ENCODE measurements around the gene VPS8. TPM values are rescaled to one million over a fixed set of nuclear protein-coding genes. Genes with fewer than 3 reads are reported as not detected.

The VPS8 gene
- total and polyA plus RNA-seq, 3 experiments from 2014 or later: 19.6 to 30.2 (median 22.3) TPM

- Histone ChIP-seq H3K36me3 (ENCODE audit: insufficient read depth, low read length) (no peaks in the 10 kb centered on the region), H3K27me3 (ENCODE audit: insufficient read depth, low read length, poor library complexity, severe bottlenecking) (no peaks in the 10 kb centered on the region), H3K27ac (ENCODE audit: low read depth, low read length) (no peak overlapping the region), H3K4me3 (ENCODE audit: low read length) (no peak overlapping the region), H3K4me1 (ENCODE audit: insufficient read depth, low read length) (no peaks in the 10 kb centered on the region), H3K9me3 (ENCODE audit: low read length) (no peaks in the 10 kb centered on the region)
- Mint-ChIP-seq H3K36me3 (peaks cover 0 to 3% (median 0%) of the 10 kb centered on the region in 3 donors), H3K27me3 (peaks cover 21 to 44% of the 10 kb centered on the region in 2 donors), H3K9me3 (peaks cover 0 to 3% (median 0%) of the 10 kb centered on the region in 5 donors), H3K4me3 (no peak overlapping the region), H3K4me1 (peaks cover 0 to 10% (median 7%) of the 10 kb centered on the region in 3 donors), H3K27ac (no peak overlapping the region)
- POLR2A ChIA-PET: no interaction called here
- no peak for DNase-seq
- CTCF ChIA-PET: interaction anchor here (0.6 to 1.5 kb wide), 3 partner anchors 10 to 36 kb away, joined by 3 to 5 read pairs (median 3); partner anchors contain the start of gene VPS8
Measured at GRCh38 chr3:184800349-184800930, 11.5 kb upstream of the VPS8 start.

GRCh38 chr3:184801241-184801785 is 10.7 kb upstream of the VPS8 start:
- peaks cover 0 to 3% (median 0%) of the 10 kb centered on the region in 5 donors for H3K9me3 Mint-ChIP-seq
- H3K4me1 Mint-ChIP-seq: peaks cover 0 to 7% (median 7%) of the 10 kb centered on the region in 3 donors
- H3K4me1 ChIP-seq (ENCODE audit: insufficient read depth, low read length): no peaks in the 10 kb centered on the region
- ChIA-PET CTCF (interaction anchor here (1.5 to 3.6 kb wide), 2 partner anchors 11 to 12 kb away, joined by 5 to 9 read pairs; partner anchors contain the start of gene VPS8), POLR2A (no interaction called here)
- H3K36me3 ChIP-seq (ENCODE audit: insufficient read depth, low read length): no peaks in the 10 kb centered on the region
- no peak overlapping the region for H3K27ac ChIP-seq (ENCODE audit: low read depth, low read length)
- no peaks in the 10 kb centered on the region for H3K27me3 ChIP-seq (ENCODE audit: insufficient read depth, low read length, poor library complexity, severe bottlenecking)
- H3K4me3 Mint-ChIP-seq: no peak overlapping the region
- H3K4me3 ChIP-seq (ENCODE audit: low read length): no peak overlapping the region
- DNase-seq: no peak
- no peaks in the 10 kb centered on the region for H3K9me3 ChIP-seq (ENCODE audit: low read length)
- peaks cover 0 to 3% (median 0%) of the 10 kb centered on the region in 3 donors for H3K36me3 Mint-ChIP-seq
- H3K27me3 Mint-ChIP-seq: peaks cover 21 to 44% of the 10 kb centered on the region in 2 donors
- no peak overlapping the region for H3K27ac Mint-ChIP-seq

GRCh38 chr3:184802150-184802549 is 9.8 kb upstream of the VPS8 start:
- CTCF ChIA-PET: interaction anchor here (1.3 to 3.6 kb wide), 3 partner anchors 10 to 11 kb away, joined by 5 to 9 read pairs (median 5); partner anchors contain the start of gene VPS8
- POLR2A ChIA-PET: no interaction called here
- no peak overlapping the region for H3K4me3 Mint-ChIP-seq
- Histone ChIP-seq H3K4me3 (ENCODE audit: low read length) (no peak overlapping the region), H3K9me3 (ENCODE audit: low read length) (no peaks in the 10 kb centered on the region), H3K36me3 (ENCODE audit: insufficient read depth, low read length) (no peaks in the 10 kb centered on the region), H3K27ac (ENCODE audit: low read depth, low read length) (no peak overlapping the region), H3K4me1 (ENCODE audit: insufficient read depth, low read length) (no peaks in the 10 kb centered on the region), H3K27me3 (ENCODE audit: insufficient read depth, low read length, poor library complexity, severe bottlenecking) (no peaks in the 10 kb centered on the region)
- peaks cover 0 to 3% (median 0%) of the 10 kb centered on the region in 5 donors for H3K9me3 Mint-ChIP-seq
- DNase-seq: no peak
- H3K27me3 Mint-ChIP-seq: peaks cover 21 to 37% of the 10 kb centered on the region in 2 donors
- H3K4me1 Mint-ChIP-seq: no peaks in the 10 kb centered on the region
- H3K27ac Mint-ChIP-seq: no peak overlapping the region
- H3K36me3 Mint-ChIP-seq: peaks cover 0 to 3% (median 0%) of the 10 kb centered on the region in 3 donors

GRCh38 chr3:184804801-184805200 is 7.2 kb upstream of the VPS8 start:
- H3K4me1 ChIP-seq (ENCODE audit: insufficient read depth, low read length): no peaks in the 10 kb centered on the region
- H3K9me3 ChIP-seq (ENCODE audit: low read length): no peaks in the 10 kb centered on the region
- ChIA-PET POLR2A (no interaction called here), CTCF (interaction anchor here (0.9 to 3.6 kb wide), 7 partner anchors 9 to 291 kb away, joined by 3 to 9 read pairs (median 6); partner anchors contain the start of gene EPHB3)
- Mint-ChIP-seq H3K27ac (no peak overlapping the region), H3K27me3 (peaks cover 14 to 22% of the 10 kb centered on the region in 2 donors), H3K9me3 (no peaks in the 10 kb centered on the region), H3K4me1 (no peaks in the 10 kb centered on the region), H3K4me3 (no peak overlapping the region), H3K36me3 (peaks cover 0 to 3% (median 0%) of the 10 kb centered on the region in 3 donors)
- no peaks in the 10 kb centered on the region for H3K27me3 ChIP-seq (ENCODE audit: insufficient read depth, low read length, poor library complexity, severe bottlenecking)
- H3K27ac ChIP-seq (ENCODE audit: low read depth, low read length): no peak overlapping the region
- no peaks in the 10 kb centered on the region for H3K36me3 ChIP-seq (ENCODE audit: insufficient read depth, low read length)
- H3K4me3 ChIP-seq (ENCODE audit: low read length): no peak overlapping the region
- DNase-seq: no peak

- H3K9me3 ChIP-seq (ENCODE audit: low read length): no peaks in the 10 kb centered on the region
- no peak overlapping the region for H3K27ac ChIP-seq (ENCODE audit: low read depth, low read length)
- no peaks in the 10 kb centered on the region for H3K36me3 ChIP-seq (ENCODE audit: insufficient read depth, low read length)
- Mint-ChIP-seq H3K9me3 (no peaks in the 10 kb centered on the region), H3K36me3 (peaks cover 0 to 3% (median 0%) of the 10 kb centered on the region in 3 donors), H3K4me1 (no peaks in the 10 kb centered on the region), H3K27ac (no peak overlapping the region), H3K4me3 (no peak overlapping the region), H3K27me3 (peaks cover 10 to 17% of the 10 kb centered on the region in 2 donors)
- POLR2A ChIA-PET: no interaction called here
- CTCF ChIA-PET: no interaction called here
- no peaks in the 10 kb centered on the region for H3K27me3 ChIP-seq (ENCODE audit: insufficient read depth, low read length, poor library complexity, severe bottlenecking)
- H3K4me1 ChIP-seq (ENCODE audit: insufficient read depth, low read length): no peaks in the 10 kb centered on the region
- DNase-seq: no peak
- no peak overlapping the region for H3K4me3 ChIP-seq (ENCODE audit: low read length)
Measured at GRCh38 chr3:184805351-184806038, 6.5 kb upstream of the VPS8 start.

- H3K27me3 Mint-ChIP-seq: peaks cover 3 to 7% of the 10 kb centered on the region in 2 donors
- peaks cover 8% of the 10 kb centered on the region for H3K4me1 ChIP-seq (ENCODE audit: insufficient read depth, low read length)
- H3K27me3 ChIP-seq (ENCODE audit: insufficient read depth, low read length, poor library complexity, severe bottlenecking): no peaks in the 10 kb centered on the region
- H3K4me3 ChIP-seq (ENCODE audit: low read length): no peak overlapping the region
- H3K9me3 ChIP-seq (ENCODE audit: low read length): no peaks in the 10 kb centered on the region
- no peak for DNase-seq
- ChIA-PET POLR2A (no interaction called here), CTCF (no interaction called here)
- no peak overlapping the region for H3K27ac ChIP-seq (ENCODE audit: low read depth, low read length)
- no peak overlapping the region for H3K27ac Mint-ChIP-seq
- no peaks in the 10 kb centered on the region for H3K36me3 Mint-ChIP-seq
- no peaks in the 10 kb centered on the region for H3K9me3 Mint-ChIP-seq
- H3K4me3 Mint-ChIP-seq: no peak overlapping the region
- peaks cover 6 to 9% (median 8%) of the 10 kb centered on the region in 3 donors for H3K4me1 Mint-ChIP-seq
- H3K36me3 ChIP-seq (ENCODE audit: insufficient read depth, low read length): no peaks in the 10 kb centered on the region
Measured at GRCh38 chr3:184806567-184807271, 5.2 kb upstream of the VPS8 start.

- peaks cover 0 to 7% (median 2%) of the 10 kb centered on the region in 3 donors for H3K36me3 Mint-ChIP-seq
- H3K4me1 ChIP-seq (ENCODE audit: insufficient read depth, low read length): peaks cover 10% of the 10 kb centered on the region
- POLR2A ChIA-PET: no interaction called here
Measured at GRCh38 chr3:184807549-184807948, 4.4 kb upstream of the VPS8 start.

More at GRCh38 chr3:184807549-184807948, 4.4 kb upstream of the VPS8 start:
- H3K27me3 Mint-ChIP-seq: peaks cover 2 to 5% of the 10 kb centered on the region in 2 donors
- no peak for DNase-seq
- no peak overlapping the region for H3K4me3 ChIP-seq (ENCODE audit: low read length)
- H3K36me3 ChIP-seq (ENCODE audit: insufficient read depth, low read length): no peaks in the 10 kb centered on the region
- CTCF ChIA-PET: no interaction called here
- H3K9me3 ChIP-seq (ENCODE audit: low read length): no peaks in the 10 kb centered on the region
- no peaks in the 10 kb centered on the region for H3K27me3 ChIP-seq (ENCODE audit: insufficient read depth, low read length, poor library complexity, severe bottlenecking)
- H3K27ac Mint-ChIP-seq: no peak overlapping the region
- peaks cover 10 to 14% (median 13%) of the 10 kb centered on the region in 3 donors for H3K4me1 Mint-ChIP-seq
- no peak overlapping the region for H3K27ac ChIP-seq (ENCODE audit: low read depth, low read length)
- peaks cover 0 to 2% (median 0%) of the 10 kb centered on the region in 5 donors for H3K9me3 Mint-ChIP-seq
- H3K4me3 Mint-ChIP-seq: no peak overlapping the region

Data from CD8-positive, alpha-beta memory T cell (primary cell).